C4-2B (cell line): Measurements from ENCODE around the gene CTNNA2.
A peak's percentile ranks its signal among the peaks of the same experiment; 100 is the strongest.

Experiments used
- CTCF ChIP-seq: fragments of 450-650 bp; conservative IDR thresholded peaks from 2 replicates; pipeline ENCODE4 v1.5.1; 2017; ENCODE audit warnings: mild to moderate bottlenecking
- ZFX ChIP-seq: fragments of 450-650 bp; IDR thresholded peaks from 2 replicates; pipeline ENCODE4 v1.6.1; 2017

DNA sequence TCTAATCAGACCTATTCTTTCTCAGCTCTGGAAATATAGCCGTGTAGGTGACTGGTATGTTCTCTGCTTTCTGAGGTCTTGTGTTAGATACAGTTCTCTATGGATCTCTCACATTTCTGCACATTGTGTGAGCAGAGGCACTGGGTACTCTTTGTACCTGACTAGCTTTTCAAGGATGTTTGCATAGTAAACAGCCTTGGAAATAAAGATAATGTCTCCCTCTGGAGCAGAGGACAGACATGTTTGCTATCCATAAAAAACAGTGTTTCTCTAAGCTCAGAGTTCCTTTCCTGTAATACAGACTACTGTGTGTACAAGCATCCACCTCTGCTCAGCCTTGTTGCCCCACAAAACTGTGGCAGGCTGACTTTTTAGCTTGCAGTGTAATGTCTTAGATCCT lies 279.2 kb downstream of the CTNNA2 start:
- TF ChIP-seq CTCF, result peak; percentile 11; the same call in 1 of the 2 replicates
- no peak for TF ChIP-seq ZFX
